ENCODE measurements around the gene FMN2.

Gene FMN2
- total RNA-seq: 0 to 0.40 reads per million in 2 donors

DNA sequence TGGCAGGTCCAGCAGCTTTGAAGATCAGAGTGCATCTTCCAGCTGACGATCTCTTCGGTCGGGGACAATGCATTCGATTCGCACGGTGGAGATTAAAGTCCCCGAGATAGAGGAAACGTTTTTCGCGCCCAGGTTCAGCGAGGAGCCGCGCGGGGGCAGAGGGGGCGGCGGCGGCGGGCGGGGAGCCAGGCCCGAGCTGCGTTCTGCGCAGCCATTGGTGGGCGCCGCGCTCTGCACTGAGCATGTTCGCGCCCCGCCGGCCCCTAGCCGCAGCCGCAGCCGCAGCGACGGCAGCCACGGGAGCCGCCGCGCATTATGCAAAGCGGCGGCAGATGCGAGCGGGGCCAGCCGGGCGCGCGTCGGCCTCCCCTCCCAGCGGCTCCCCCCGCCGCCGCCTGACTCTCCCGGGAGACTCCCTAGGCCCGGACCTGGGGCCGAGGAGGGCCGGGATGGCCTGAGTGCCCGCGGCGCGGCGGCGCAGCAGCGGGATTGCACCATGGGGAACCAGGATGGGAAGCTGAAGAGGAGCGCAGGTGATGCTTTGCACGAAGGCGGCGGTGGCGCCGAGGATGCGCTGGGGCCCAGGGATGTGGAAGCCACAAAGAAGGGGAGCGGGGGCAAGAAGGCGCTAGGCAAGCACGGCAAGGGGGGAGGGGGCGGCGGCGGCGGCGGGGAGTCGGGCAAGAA, at the start of gene FMN2:
Gene FMN2 (plus strand): TSS at position 270 of the 687 bp plus-strand sequence. CDS start 227 bp downstream, at position 497.
- DNase-seq: peak in 1 of 5 experiments; percentile 25

DNA sequence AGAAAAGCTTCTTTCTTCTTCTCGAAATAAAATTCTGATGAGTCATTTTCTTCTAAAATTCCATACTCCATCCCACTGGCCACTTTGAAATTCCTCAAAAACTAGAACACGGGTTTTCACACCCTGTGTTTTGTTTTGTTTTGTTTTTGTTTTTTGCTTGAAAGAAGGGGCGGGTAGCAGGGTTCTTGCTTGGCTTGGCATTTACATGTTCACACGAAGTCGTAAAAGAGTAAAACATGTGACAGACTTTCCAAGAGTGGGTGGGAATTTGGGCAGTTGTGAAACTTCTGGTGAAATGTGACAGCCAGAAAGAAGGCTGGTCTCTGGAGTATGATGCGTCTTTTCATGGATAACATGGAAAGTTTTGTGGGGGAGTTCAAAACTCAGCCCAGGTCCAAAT, 47.1 kb upstream of the FMN2 start:
- DNase-seq: no peak

DNA sequence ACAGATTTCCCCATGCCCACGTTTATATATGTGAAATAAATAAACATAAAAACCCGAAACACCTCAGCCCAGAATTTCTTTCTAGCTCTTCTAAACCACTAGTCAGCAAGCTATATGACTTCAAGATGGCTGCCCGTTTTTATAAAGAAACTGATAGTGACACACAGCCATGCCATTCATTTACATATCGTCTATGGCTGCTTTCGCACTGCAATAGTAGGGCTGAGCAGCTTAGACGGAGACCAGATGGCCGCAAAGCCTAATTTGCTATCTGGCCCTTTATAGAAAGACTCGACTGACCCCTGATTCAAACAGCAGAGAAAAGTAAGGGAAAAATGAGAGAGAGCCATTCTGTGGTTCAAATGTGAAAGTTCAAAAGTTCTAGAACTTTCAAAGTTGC, 45.7 kb upstream of the FMN2 start:
- DNase-seq: no peak

DNA sequence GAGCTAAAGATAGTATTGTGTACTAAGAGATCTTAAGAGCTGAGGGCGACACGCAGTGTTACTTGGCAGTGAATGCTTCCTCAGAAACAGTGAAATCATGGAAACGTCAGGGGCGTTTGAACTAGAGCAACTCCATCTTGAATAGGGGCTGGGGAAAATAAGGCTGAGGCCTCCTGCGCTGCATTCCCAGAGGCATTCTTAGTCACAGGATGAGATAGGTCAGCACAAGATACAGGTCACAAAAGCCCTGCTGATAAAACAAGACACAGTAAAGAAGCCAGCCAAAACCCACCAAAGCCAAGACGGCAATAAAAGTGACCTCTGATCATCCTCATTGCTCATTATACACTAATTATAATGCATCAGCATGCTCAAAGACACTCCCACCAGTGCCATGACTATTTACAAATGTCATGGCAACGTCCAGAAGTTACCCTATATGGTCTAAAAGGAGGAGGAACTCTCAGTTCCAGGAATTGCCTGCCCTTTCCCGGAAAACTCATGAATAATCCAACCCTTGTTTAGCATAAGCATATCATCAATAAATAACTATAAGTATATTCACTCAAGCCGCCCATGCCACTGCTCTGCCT, 37.5 kb upstream of the FMN2 start:
- no peak for DNase-seq

DNA sequence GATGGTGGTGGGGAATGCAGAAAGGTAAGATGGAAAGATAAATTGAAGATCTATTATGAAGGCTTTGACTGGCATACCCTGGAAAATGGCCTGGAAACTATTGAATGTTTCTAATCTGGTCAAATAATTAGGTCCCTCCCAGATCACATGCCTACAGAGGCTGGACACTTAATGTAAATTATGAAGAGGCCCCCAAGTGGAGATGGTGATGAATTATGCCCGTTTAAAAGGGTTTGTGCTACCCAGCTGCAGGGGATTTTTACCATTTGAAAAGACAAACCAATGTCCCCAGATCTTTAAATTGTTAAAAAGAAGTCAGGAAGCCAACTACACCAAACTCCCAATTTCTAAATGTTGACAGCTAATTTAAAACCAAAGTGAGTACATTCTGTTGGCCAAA, 35.7 kb upstream of the FMN2 start:
- no peak for DNase-seq

DNA sequence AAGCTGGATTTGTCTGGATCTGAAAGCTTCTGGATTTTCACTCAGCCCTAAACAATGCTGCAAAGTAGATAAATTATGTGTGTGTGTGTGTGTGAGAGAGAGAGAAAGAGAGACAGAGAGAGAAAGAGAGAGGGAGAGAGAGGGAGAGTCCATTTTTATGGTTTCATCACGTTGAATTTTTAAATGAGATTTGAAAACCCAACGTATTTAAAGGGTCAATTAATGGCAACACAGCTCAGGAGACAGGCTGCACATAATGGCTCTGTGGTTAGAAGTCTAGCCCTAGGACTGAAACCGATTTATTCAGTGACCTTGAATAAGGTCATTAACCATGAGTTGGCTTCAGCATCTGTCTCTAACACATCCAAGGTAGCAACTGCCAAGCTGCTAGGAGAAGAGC, 35.3 kb upstream of the FMN2 start:
- no peak for DNase-seq

DNA sequence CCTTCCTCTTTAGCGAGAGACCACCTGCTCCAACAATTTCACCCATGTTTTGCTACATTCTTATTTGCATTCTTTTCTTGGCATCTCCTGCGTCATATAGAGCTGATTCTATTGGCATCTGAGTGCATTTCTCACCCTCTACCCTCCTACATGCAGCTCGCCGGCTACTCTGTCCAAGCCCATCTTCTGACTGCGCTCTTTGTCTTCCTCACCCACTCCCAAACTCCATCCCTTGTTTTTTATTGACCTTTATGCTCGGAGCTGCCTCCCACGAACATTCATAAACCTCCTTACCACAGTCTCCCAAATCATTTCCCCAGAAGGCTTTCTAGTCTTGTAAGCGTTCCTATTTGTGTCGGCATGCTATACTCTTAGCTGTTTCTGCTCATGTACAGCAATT, 33.6 kb upstream of the FMN2 start:
- no peak for DNase-seq

DNA sequence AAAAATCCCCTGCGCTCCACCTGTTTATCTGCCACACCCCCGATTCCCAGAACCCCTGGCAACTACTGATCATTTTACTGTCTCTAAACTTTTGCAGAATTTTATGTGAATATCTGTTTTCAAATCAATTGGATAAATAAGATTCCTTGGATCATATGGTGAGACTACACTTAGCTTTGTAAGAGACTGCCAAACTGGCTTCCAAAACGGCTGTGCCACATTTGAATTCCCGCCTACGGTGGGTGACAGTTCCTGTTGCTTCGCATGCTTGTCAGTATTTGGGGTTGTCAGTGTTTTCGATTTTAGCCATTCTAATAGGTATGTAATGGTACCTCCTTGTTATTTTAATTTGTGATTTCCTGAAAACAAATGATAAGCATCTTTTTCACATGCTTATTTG, 22.7 kb upstream of the FMN2 start:
- no peak for DNase-seq

DNA sequence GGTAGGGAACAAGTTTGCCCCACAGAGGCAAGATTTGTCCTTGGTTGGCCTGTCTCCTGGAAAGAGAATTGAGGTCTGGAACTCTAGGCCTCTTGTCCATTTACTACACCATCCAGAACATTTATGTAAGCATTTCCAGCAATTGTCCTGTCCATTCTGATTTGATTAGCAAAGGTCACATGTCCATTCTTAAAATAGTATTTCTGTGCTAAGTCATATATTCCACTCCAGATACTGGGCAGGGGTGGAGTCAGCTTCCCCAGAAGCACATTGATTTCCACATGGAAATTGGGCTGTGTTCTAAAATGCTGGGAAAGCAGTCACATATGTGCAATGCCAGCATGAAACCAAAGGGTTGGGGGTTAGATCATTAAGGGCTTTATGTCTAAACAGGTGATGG, 21.5 kb upstream of the FMN2 start:
- no peak for DNase-seq

DNA sequence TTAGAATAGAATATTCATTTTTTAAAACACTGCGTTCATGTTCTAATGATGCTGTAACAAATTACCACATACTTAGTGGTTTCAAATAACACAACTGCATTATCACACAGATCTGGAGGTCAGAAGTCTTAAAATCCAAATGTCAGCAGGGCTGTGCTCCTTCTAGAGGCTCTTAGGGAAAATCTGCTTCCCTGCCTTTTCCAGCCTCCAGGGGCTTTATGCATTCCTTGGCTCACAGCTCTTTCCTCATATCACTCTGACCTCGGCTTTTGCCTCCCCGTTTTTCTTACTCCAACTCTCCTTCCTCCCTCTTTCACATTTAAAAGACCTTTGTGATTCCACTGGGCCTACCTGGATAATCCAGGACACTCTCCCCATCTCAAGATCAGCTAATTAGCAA, 18.6 kb upstream of the FMN2 start:
- no peak for DNase-seq

DNA sequence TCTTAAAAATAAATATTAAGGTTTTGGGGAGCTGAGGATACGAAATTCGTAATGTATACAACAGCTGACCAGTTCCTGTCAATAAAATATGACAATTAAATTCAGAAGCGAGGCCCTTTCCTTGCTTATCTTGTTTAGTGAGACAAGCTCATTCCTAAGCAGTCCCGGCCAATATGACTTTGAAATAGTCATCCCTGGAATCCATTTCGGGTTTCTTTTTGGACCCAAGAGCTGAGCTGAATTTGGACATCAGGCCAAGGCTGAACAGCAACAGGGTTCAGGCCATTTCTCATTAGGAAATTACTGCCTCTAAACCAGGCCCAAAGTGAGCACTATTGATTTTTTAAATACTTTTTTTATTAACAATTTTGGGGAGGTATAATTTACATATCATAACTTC, 17.3 kb upstream of the FMN2 start:
- no peak for DNase-seq

DNA sequence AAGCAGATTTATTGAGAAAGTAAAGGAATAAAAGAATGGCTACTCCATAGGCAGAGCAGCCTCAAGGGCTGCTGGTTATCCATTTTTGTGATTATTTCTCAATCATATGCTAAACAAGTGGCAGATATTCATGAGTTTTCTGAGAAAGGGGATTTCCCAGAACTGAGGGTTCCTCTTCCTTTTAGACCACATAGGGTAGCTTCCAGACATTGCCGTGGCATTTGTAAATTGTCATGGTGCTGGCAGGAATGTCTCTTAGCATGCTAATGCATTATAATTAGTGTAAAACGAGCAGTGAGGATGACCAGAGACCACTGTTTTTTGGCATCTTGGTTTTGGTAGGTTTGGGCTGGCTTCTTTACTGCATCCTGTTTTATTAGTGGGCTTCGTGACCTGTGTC, 16.8 kb upstream of the FMN2 start:
- DNase-seq: no peak

DNA sequence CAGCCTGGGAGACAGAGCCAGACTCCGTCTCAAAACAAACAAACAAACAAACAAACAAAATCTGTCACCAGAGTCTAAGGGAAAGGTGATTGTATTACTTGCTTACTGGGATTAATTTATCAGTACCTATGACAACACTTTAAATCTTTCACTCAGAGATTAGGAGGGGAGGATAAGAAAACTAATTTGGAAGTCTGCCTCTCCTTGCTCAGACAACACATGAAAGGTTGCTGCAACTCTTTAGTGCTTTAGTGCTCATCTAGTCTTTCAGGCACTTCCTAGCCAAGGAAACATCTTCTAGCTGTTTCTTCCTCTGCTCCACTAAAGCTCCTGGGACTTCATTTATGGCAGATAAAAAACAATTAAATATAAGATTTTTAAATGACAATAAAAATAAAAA, 7.3 kb upstream of the FMN2 start:
- DNase-seq: no peak

DNA sequence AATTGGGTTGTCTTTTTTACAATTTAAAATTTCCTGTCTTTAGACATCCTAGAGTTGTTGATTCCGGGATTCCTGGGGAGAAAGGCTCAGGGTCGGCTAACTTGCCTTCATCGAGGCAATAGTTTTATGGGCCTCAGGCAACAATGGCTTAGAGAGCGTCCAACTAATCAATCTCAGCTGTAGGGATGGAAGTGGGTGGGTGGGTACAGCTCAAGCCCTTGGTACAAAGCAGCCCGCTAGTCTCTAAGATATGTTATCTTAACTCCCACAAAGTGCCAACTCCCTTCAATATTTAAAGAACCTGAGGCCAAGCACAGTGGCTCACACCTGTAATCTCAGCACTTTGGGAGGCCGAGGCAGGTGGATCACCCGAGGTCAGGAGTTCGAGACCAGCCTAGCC, 6.9 kb upstream of the FMN2 start:
- DNase-seq: no peak

DNA sequence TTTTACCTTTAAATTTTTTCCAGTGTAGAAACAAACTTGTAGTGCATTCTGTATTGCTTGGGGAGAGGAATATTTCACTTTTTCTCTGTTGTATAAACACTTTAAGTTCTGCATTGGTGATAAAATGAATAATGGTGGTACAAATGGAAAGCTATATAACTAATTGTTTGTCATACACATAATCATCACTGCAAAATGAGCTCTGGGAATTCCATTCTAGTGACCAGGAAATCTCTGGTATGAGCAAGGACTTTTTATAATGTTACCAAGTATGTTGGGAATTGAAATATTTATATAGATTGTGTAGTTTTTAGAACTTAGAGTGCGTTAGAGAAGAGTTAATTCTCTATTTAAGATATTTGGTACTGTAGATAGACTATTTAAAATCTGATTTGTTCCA, 5.0 kb upstream of the FMN2 start:
- no peak for DNase-seq

DNA sequence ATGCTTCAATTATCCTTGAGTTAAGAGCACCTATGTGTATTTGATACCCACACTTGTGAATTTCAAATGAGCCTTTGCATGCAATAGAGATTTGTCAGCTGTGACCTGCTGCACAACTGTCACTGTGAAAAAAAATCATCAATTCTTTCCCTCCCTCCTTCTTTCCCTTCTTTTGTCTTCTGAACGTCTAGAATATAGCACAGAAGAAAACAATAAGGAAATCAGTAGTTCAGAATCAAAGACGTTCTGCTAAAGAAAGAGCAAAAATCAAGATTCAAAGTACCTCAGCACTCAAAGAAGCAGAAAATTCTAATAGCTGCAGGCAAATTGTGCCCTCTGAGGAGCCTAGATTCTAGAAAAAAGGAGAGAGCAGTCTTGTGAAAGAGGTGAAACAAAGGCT, 1.7 kb upstream of the FMN2 start:
- DNase-seq: no peak

DNA sequence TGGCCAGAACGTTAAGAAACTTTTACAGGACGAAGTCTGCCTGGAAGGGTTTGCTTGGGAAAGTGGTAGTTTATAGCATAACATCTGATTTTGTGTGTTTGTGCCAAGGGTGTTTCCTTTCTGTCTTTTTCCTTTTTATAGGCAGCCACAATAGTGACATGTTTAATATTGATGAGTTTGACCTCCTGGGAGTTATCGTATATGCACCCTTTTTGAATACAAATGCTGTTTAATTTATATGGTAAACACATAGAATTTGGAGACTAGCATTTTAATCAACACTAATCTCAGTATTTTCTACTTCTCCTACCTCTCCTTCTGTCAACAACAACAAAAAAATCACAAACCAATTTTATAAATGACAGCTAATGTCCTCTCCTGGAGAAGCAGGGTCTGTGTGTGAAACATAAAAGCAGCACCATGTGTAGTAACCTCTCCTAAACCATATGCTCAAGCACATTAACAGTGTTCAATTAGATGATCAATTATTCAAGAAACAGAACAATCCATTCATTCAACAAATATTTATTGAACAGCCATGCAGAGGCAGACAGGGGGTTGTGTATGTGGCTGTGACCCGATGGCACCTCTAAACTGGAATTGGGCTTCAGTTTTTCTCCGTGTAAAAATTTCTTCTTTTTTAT, 604 bp upstream of the FMN2 start:
- no peak for DNase-seq

DNA sequence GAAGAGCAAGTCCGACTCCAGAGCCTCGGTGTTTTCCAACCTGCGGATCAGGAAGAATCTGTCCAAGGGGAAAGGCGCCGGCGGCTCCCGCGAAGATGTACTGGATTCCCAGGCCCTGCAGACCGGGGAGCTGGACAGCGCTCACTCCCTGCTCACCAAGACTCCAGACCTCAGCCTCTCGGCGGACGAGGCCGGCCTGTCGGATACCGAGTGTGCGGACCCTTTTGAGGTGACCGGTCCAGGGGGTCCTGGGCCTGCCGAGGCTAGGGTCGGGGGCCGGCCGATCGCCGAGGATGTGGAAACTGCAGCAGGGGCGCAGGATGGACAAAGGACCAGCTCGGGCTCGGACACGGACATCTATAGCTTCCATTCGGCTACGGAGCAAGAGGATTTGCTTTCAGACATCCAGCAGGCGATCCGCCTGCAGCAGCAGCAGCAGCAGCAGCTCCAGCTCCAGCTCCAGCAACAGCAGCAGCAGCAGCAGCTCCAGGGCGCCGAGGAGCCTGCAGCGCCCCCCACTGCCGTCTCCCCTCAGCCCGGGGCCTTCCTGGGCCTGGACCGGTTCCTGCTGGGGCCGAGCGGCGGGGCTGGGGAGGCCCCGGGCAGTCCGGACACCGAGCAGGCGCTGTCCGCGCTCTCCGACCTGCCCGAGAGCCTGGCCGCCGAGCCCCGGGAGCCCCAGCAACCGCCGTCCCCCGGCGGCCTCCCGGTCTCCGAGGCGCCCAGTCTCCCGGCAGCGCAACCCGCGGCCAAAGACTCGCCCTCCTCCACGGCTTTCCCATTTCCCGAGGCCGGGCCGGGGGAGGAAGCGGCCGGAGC, 827 bp downstream of the FMN2 start:
- DNase-seq: peak in 1 of 5 experiments; percentile 7

DNA sequence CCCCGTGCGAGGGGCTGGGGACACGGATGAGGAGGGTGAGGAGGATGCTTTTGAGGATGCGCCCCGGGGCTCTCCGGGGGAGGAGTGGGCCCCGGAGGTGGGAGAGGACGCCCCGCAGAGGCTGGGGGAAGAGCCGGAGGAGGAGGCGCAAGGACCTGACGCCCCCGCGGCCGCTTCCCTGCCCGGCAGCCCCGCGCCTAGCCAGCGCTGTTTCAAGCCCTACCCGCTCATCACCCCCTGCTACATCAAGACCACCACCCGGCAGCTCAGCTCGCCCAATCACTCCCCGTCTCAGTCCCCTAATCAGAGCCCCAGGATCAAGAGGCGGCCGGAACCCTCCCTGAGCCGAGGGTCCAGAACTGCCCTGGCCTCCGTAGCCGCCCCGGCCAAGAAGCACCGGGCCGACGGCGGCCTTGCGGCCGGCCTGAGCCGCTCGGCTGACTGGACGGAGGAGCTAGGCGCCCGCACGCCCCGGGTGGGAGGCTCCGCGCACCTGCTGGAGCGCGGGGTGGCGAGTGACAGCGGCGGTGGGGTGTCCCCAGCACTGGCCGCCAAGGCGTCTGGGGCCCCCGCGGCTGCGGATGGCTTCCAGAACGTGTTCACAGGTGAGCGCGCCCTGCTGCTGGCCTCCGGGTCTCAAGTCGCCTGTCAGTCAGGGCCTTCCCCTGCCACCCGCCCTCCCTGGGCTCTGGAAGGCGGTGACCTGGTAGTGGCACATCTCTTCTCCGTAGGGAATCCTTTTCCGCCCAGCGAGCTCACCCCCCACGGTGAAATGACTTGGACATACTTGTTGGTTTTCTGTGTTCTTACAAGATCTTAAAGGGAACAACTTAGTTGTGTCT, 1.7 kb downstream of the FMN2 start:
- no peak for DNase-seq

DNA sequence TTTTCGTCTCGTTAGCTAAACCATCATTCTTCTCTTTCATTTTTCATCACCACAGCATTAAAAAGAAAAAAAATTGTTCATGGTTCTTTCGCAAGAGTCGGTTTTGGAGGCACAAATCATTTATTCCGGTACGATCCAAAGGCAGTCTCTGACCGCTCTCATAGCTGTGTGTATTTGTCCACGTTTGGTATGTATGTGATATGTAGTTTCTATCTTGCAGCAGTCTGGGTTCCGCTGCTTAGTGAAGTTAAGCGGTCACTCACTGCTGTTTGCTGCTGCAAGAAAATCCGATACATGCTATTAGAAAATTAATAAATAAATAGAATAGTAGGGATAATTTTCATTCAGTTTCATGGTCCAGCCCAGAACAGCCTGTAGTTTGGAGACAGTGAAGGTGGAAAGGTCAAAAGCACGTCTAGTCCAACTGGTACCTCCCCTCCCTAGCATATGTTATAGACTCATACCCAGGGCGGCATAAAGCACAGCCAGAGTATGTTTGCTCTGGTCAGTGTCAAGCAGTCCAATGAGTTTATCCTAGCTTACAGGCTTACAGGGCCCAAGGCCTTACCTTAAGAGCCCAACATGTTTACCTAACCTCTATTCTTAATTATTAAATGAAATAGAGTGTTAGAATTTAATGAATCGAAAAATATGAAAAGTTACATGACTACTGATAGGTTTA, 2.5 kb downstream of the FMN2 start:
- DNase-seq: no peak

DNA sequence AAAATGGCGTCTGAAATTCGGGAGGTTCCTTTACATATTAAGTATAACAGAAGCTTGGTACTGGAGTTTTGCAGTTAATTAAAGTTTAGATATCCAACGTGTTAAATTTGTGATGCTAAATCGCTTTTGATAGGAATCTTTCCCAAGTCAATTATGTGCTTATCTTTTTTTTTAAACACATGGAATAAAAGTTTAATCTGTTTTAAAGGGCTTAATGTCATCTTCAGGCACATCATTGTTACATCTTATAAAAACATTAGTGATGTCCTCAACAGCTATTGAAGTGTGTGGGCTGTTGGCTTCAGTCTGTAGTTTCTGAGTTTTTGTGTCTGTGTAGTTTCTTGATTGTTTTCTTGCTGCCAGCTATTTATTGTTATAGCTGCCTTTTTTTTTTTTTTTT, 5.3 kb downstream of the FMN2 start:
- no peak for DNase-seq

DNA sequence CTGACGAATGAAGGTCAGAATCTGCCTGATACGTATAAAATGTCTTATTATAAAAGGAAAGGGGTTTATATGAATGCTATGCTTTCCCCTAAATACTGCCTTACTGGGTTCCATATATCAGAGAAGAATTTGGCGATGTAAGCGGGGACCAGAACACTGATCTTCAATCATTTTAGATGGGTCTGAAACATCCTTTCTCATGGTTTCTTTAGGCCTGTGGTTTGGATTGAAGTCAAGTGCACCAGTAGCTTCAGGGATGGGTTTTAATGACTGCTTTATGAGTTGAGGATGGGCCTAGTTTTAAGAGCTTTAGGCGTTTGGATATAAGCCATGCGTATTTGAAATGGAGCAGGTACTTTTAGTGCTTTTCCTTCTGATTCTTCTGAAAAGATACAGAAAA, 6.9 kb downstream of the FMN2 start:
- DNase-seq: no peak
